Testis (tissue), 3 donors: ENCODE results near the gene KLK11. TPM values are rescaled to one million over a fixed set of nuclear protein-coding genes. Genes with fewer than 3 reads are reported as not detected.

Source experiments
- DNase-seq: peaks from one replicate; pipeline ENCODE4 v3.0.0-alpha.2; 2019
- H3K27ac ChIP-seq, 2 donors: fragments of 200-600 bp; sonication (generic); one replicate each; pipeline ENCODE4 v1.5.1; 2019
- H3K27me3 ChIP-seq: fragments of 200-600 bp; sonication (generic); one replicate; pipeline ENCODE4 v1.5.1; 2019
- H3K36me3 ChIP-seq: fragments of 200-600 bp; sonication (generic); one replicate; pipeline ENCODE4 v1.5.1; 2017; ENCODE audit warnings: low read depth; ENCODE audit errors: missing control alignments
- H3K4me1 ChIP-seq: fragments of 200-600 bp; sonication (generic); one replicate; pipeline ENCODE4 v1.5.1; 2019
- H3K4me3 ChIP-seq, 2 donors: fragments of 200-600 bp; sonication (generic); one replicate each; pipeline ENCODE4 v1.5.1; 2017 to 2019
- H3K9me3 ChIP-seq: fragments of 200-600 bp; sonication (generic); one replicate; pipeline ENCODE4 v1.5.1; 2017
- POLR2A ChIP-seq: fragments of 450-650 bp; IDR thresholded peaks from one replicate; pipeline ENCODE4 v1.6.1; 2017; ENCODE audit warnings: antibody characterized with exemption, mild to moderate bottlenecking, moderate library complexity
- WGBS, 2 donors: methylation state at CpG; one replicate each; pipeline ENCODE4 v1.1.5; 2018; 5-methylcytosine and 5-hydroxymethylcytosine counted together
- intact Hi-C: fragments of 100-400 bp; cut with DNase I; formaldehyde crosslinking; loops from one replicate; pipeline ENCODE4 v1.15.1; 2023; ENCODE audit warnings: low total_unique reads
- polyA plus RNA-seq: library from polyadenylated mRNA; stranded (reverse); fragments of 350-450 nt; fragmentation: Illumina TruSeq; extraction: RNeasy Lipid Tissue Mini Kit (QIAGEN cat#74804); gene quantifications from one replicate; pipeline ENCODE4 v1.2.3, GENCODE V29; 2014; ENCODE audit warnings: low read depth, low replicate concordance; ENCODE audit not compliant: insufficient read depth
- total RNA-seq, 2 donors: library from RNA; depleted of rRNA; stranded (reverse); fragments of >200 nt; gene quantifications; one replicate each; pipeline ENCODE4 v1.2.3, GENCODE V29; 2016
- TF ChIP-seq, protein P1 (sequence below), 3 experiments: fragments of 450-650 bp in 2 of 3; fragments of 200-600 bp in 1 of 3; sonication (generic) in 1 of 3; IDR thresholded peaks; one replicate each; pipeline ENCODE4 v1.5.1; 2016 to 2019; ENCODE audit warnings: antibody characterized with exemption in 3 of 3, mild to moderate bottlenecking in 2 of 3, moderate library complexity in 1 of 3

KLK11 gene
- total and polyA plus RNA-seq, 3 donors from 2014 or later = 16.8 to 46.3 (median 41.1) TPM

DNA sequence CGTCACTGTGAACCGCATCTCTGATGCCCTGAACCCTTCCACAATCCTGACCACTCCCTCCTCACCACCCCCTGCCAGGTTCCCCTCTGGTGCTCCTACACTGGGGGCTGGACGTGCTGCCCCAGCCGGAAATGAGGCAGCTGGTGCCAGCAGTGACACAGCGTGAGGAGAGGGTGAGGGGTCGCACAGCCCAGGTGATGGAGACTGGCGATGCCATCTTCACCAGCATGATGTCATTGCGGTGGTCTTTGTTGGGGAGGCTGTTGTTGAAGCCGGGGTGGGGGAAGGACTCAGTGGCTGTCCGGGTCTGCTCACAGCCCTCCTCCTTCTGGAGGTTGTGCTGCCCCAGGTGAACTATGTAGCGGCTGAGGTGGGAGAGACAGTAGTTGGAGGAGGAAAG, 2.5 kb downstream of the KLK11 start:
- 80 to 85% methylated on average over 10 to 11 of the region's 11 CpGs for WGBS, 2 donors
- Histone ChIP-seq H3K9me3 (no peaks in the 10 kb centered on the region), H3K27ac (no peak overlapping the region), H3K4me1 (peaks cover 45% of the 10 kb centered on the region), H3K4me3 (no peak overlapping the region), H3K27me3 (no peaks in the 10 kb centered on the region), H3K36me3 (no peaks in the 10 kb centered on the region)
- no peak for DNase-seq
- TF ChIP-seq POLR2A = no peak
- TF ChIP-seq, protein P1, sequence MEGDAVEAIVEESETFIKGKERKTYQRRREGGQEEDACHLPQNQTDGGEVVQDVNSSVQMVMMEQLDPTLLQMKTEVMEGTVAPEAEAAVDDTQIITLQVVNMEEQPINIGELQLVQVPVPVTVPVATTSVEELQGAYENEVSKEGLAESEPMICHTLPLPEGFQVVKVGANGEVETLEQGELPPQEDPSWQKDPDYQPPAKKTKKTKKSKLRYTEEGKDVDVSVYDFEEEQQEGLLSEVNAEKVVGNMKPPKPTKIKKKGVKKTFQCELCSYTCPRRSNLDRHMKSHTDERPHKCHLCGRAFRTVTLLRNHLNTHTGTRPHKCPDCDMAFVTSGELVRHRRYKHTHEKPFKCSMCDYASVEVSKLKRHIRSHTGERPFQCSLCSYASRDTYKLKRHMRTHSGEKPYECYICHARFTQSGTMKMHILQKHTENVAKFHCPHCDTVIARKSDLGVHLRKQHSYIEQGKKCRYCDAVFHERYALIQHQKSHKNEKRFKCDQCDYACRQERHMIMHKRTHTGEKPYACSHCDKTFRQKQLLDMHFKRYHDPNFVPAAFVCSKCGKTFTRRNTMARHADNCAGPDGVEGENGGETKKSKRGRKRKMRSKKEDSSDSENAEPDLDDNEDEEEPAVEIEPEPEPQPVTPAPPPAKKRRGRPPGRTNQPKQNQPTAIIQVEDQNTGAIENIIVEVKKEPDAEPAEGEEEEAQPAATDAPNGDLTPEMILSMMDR (IDR thresholded peaks at IDR 0.05) = no peak
- intact Hi-C loops = loop anchor here (10.0 kb wide), 1 partner anchor 61 kb away; the partner anchor contains the start of gene KLK14

- TF ChIP-seq, protein P1 (IDR thresholded peaks at IDR 0.05) = no peak
- TF ChIP-seq POLR2A = no peak
- intact Hi-C loops = loop anchor here (10.0 kb wide), 1 partner anchor 62 kb away; the partner anchor contains the start of gene KLK14
- 82 to 84% methylated on average over 14 of the region's 14 CpGs for WGBS, 2 donors
- H3K9me3 ChIP-seq = no peaks in the 10 kb centered on the region
- no peaks in the 10 kb centered on the region for H3K27me3 ChIP-seq
- H3K36me3 ChIP-seq = no peaks in the 10 kb centered on the region
- no peak overlapping the region for H3K4me3 ChIP-seq
- no peak for DNase-seq
- no peak overlapping the region for H3K27ac ChIP-seq
- H3K4me1 ChIP-seq = peaks cover 44% of the 10 kb centered on the region
Observed at GRCh38 chr19:51022526-51022925, 3.9 kb downstream of the KLK11 start.

DNA sequence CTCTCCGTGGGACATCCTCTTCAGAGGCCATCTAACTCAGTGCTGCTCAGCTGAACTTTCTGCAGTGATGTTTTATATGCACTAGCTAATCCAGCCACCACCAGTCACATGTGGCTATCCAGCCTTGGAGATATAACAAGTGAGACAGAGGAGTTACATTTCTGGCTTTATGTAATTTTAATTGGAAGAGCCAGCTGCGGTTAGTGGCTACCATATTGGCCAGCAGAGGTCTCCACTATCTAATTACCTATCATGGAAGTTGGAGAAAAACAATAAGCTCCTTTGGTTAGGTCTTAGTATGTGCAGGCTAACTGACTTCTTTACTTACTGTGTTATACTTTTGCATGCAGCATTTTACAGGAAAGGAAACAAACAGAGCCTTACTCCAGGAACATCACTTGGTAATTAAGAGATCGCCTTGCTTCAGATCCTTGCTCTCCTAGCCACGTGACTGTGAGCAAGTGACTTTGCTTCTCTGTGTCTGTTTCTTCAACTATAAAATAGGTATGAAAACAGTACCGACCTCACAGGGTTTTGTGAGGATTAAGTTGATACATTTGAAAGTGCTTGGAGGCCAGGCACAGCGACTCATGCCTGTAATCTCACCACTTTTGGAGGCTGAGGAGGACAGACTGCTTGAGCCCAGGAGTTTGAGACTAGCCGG, 5.3 kb downstream of the KLK11 start:
- no peak for TF ChIP-seq POLR2A
- TF ChIP-seq, protein P1 (IDR thresholded peaks at IDR 0.05) = peak; percentile 65 to 86 (median 72)
- intact Hi-C loops = loop anchor here (10.0 kb wide), 1 partner anchor 64 kb away; the partner anchor contains the start of gene KLK14
- DNase-seq = peak; percentile 79
- no peaks in the 10 kb centered on the region for H3K36me3 ChIP-seq
- H3K4me3 ChIP-seq = no peak overlapping the region
- WGBS, 2 donors = 21 to 33% methylated on average over 7 of the region's 7 CpGs
- H3K27ac ChIP-seq = peak overlapping the region; percentile 60 to 85
- H3K9me3 ChIP-seq = no peaks in the 10 kb centered on the region
- peaks cover 30% of the 10 kb centered on the region for H3K4me1 ChIP-seq
- H3K27me3 ChIP-seq = no peaks in the 10 kb centered on the region

- intact Hi-C loops = no loop called here
- peak within 1 kb of the TSS; percentile 46 to 64 for H3K4me3 ChIP-seq
- no peak for DNase-seq
- 4 to 5% methylated on average over 10 to 14 of the region's 14 CpGs for WGBS, 2 donors
- H3K4me1 ChIP-seq = peaks cover 21% of the 10 kb centered on the region
- TF ChIP-seq, protein P1 (IDR thresholded peaks at IDR 0.05) = no peak
- TF ChIP-seq POLR2A = no peak
- H3K27ac ChIP-seq = peak within 1 kb of the TSS; percentile 60 to 85
- no peaks in the 10 kb centered on the region for H3K27me3 ChIP-seq
- no peaks in the 10 kb centered on the region for H3K9me3 ChIP-seq
- no peaks in the 10 kb centered on the region for H3K36me3 ChIP-seq
Observed at GRCh38 chr19:51019544-51019925, 6.9 kb downstream of the KLK11 start, which contains the start of gene KLK10. Gene KLK10 (minus strand): TSS chr19:51019709. CDS start chr19:51019130, 579 bp downstream.
